Measurements from ENCODE around the gene CPA1. TPM values are rescaled to one million over a fixed set of nuclear protein-coding genes. Genes with fewer than 3 reads are reported as not detected.

The CPA1 gene
- total RNA-seq, 1 experiment from 2014 or later = not detected

DNA sequence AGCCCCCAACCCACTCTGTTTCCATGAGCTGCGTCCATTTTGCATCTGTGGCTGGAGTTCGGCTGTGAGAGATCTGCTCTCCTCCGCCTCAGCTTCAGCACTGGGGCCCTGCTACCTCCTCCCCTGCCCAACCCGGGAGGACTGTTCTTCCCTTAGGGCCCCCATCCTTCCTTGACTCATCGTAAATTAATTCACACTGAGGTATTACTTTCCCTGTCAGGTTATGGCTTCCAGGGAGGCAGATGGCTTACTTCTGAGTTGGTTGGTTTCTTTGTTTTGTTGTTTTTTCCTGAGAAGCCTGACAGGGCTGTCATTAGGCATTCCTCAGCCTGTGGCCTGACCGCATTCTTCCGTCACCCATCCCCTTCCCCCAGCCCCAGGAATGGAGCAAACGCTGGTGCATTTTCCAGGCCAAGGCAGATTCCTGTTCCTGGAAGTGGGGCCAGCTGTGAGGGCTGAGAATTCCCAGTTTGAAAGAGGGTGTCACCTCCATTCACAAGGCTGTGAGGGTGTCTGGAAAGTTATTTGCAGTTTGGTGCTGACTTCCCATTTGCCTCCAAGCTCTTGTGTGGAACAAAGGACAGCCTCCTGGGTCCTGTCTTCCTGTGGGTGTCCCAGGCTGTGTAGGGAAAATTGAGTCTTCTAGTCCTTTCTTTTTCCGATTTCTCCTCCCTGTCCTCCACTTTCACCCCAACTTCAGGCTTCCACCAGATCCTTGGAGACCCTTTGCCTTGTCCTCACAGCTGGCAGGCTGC is 24.0 kb upstream of the CPA1 start:
- DNase-seq (ENCODE audit: low spot score) = peak; percentile 66

DNA sequence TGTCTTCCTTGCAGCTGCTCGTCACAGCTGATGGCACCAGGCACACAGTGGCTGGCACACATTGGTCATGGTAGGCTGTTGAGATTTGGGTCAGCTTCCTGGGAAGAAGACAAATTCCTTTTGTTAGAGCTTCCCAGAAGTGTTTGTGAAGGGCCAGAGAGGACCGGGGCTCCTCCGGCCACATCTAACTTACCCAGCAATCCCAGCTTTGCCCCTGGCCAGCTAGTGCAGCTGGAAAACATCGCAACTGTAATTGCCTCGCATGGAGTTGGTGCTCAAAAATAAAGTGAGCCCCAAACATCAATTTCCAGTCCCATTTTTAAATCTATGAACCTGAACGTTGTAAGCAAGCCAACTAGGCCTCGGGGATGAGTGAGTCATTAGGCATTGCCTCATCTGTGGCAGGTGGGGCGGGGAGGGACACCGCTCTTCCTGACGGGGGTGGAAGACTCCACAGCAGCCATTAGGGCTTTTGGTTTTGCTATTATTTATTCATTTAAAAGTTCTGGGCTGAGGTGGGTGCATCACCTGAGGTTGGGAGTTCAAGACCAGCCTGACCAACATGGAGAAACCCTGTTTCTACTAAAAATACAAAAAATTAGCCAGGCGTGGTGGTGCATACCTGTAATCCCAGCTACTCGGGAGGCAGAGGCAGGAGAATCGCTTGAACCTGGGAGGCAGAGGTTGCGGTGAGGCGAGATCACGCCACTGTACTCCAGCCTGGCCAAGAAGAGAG is 23.2 kb upstream of the CPA1 start:
- peak; percentile 65 for DNase-seq (ENCODE audit: low spot score)

DNA sequence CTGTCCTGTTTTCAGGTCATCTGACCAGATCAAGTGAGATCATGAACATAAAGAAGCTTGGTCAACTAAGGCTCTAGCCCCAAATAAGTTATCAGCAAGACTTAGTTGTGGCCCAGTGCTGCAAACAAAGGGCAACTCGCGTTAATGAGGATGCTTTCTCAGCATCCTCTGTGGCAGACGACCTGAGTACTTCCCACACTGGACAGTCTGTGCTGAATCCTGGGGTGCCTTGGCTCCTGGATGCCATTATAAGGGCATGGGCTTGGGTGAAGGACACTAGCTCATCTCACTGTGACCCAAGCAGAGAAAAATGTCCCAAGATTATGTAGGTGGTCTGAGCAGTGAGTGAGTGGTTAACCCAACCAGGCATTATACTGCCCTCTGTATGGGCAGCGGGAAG is 21.8 kb upstream of the CPA1 start:
- DNase-seq (ENCODE audit: low spot score) = no peak

DNA sequence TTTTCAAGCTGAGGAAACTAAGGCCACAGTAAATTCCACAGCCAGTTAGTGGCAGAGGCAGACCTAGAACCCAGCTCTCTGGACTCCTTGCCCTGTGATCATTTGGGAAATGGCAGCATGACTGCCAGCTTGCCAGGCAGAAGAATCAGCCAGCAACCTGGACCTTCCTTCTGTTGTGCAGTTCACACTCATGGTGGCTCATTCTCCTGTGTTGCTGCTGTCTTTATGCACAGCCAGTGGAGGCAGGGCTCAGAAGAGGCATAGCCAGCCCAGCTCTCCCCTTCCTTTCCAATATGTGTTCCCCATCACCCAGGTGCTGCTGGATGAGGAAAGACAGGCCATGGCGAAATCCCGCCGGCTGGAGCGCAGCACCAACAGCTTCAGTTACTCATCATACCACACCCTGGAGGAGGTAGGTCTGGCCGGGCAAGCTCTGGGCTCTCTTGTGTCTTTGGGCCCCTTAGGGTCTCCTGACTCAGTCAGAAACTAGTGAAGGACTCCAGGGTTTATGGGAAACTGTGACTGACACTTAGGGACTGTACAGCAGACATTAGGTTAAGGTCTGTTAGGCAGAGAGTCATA is 20.9 kb upstream of the CPA1 start:
- DNase-seq (ENCODE audit: low spot score) = no peak

DNA sequence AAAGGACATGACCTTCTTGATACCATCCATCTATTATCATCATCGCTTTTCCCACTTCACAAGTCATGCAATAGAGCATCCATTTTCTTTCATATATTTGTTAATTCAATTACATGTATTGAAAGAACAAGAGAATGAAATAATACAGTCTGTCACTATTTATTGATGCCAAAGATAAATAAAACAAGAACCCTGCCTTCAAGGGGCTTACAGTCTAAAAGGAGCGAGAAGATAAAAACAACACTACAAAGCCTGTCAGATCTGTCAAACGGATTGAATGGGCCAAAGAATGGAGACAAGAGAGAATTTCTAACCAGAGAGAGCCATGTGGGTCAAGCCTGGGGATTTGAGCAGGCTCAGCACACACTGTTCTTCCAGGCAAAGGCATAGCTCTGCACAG is 19.8 kb upstream of the CPA1 start:
- DNase-seq (ENCODE audit: low spot score) = no peak

DNA sequence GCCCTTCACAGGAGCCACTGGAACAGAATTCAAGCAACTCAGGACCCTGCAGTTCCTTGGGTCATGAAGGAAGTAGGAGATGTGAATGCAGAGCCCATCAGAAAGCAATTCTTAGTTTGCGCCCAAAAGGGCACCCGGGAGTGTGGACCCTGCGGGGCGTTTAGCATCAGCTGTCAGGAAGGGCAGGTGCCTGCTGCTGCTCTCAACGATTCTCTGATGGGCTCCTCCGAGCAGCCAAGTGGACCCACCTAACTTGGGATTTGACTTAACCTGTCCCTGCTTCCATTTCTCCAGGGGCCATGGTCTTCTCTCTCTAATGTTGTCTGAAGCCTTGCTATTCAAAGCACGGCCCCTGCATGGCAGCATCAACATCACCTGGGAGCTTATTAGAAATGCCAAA is 18.6 kb upstream of the CPA1 start:
- DNase-seq (ENCODE audit: low spot score) = no peak

DNA sequence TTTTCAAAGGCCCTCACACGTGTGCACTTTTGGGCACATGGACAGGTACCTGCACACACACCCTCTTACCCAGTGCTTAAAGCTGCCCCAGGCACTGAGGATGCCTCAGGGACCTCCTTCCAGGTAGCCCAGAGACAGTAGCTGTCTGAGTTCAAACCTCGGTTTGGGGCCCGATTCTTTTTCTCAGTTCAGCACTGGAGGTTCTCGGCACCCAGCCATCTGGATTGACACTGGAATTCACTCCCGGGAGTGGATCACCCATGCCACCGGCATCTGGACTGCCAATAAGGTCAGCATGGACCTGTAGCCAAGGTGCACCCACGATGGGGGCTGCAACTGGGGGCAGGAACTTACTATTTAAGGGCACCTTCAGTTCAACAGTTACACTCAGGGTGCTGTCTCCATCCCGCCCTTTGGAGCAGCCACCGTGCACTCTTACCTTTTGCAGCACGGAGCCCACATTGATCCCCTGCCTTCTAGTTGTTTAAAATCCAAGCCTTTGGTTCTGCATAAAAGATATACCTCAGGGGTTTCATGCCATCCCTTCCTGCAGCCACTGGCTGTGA is 18.0 kb upstream of the CPA1 start:
- no peak for DNase-seq (ENCODE audit: low spot score)

DNA sequence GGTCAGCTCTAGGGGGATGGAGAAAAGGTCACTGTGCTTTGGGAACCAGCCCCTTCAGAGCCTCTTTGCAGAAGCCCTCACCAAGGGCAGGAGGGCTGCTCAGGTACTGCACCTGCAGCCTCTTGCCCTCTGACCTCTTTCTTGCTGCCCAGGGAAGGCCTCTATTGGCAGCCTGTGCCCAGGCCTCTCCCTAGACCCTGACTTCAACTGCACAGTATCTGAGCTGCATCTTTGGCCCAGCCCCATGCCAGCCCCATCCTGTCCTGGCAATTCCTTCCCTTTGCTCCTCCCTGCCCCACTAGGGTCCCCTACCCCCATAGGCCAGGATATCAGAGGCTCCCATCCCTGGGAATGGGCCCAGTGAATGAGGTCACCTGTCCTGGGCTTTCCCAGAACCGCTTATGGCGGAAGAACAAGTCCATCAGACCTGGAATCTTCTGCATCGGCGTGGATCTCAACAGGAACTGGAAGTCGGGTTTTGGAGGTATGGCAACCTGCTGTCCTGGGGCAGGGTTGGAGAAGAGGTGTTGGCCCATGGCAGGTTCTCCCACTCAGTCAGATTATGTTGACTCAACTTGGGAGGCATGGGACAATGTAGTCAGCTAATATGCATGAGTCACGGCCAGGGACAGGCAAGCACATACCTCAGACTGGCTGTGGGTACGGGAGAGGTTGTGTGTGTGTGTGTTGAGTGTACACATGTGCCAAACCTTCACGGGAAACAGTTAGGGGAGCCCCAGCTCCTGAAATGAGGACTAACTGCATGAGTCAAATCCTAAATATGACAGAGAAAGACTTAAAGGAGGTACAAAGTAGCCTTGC is 17.1 kb upstream of the CPA1 start:
- DNase-seq (ENCODE audit: low spot score) = peak; percentile 29

DNA sequence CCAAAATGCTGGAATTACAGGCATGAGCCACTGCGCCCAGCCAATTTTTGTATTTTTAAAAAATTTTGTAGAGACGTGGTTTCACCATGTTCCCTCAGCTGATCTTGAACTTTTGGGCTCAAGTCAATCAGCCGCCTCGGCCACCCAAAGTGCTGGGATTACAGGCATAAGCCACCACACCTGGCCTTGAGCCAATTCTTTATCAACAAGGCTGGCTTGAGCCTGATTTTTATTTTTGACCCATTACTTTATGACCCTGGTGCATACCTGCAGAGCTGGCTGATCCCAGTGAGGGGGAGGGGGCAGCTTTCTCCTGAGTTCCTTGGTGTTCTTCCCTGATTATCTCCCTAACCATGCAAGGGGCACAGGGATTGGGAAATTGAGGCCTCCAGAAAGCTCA is 15.8 kb upstream of the CPA1 start:
- DNase-seq (ENCODE audit: low spot score) = no peak

DNA sequence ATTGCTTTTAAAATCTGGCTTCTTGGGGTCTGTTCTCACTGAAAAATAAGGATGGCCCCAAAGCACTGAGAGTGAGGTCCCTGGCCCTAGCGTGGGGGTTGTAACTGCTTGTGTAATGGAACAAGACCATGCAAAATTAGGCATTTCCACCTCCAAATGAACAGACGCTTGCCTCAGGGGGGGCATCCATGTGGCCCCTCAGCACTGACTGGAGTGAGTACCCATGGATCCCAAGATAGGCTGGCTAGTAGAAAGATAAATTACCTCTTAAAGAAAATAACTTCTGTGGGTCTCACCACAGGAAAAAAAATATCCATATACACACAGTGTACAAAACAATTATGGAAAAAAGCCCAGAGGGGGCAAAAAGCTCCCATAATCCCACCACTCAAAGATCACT is 15.2 kb upstream of the CPA1 start:
- no peak for DNase-seq (ENCODE audit: low spot score)

DNA sequence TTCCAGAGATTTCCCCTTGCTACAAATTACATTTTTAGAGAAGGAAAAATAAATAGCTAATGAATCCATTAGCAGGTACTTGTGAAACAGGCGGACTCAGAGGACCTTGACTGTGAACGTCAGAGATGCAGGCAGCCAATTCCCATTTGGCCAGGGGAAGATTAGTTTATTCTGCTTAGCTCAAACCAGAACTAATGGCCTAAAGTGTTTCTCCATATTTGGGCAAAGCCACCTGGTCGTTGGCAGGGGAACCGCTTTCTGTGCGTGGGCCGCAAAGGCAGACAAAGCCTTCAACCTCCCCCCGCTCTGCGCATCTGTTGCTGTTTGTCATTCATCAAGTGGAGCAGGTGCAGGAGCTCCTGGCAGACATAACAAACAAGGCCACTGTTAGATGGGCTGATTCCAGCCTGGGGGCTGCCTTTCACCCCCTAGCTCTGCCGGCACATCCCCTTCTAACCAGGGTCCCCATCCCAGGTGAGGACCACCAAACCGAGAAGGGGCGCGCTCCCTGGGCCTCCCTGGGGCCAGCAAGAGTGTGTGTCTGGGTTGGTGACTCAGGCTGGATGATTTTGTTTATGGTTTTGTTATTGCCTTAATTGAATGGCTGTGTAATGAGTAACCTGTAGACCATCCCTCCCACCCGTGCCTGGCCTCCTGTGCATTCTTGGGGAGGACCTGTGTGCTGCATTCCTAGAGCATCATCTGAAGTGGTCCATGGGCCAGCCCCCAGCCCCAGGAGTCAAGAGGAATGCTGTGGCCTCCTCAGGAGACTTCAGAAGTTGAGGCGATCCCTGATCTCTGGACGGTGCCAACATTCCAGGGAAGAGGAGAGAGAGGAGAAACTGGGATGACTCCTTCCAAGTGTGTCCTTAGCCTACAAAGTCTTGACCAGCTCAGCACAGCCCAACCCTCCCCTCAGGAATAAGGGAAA is 14.5 kb upstream of the CPA1 start:
- no peak for DNase-seq (ENCODE audit: low spot score)

DNA sequence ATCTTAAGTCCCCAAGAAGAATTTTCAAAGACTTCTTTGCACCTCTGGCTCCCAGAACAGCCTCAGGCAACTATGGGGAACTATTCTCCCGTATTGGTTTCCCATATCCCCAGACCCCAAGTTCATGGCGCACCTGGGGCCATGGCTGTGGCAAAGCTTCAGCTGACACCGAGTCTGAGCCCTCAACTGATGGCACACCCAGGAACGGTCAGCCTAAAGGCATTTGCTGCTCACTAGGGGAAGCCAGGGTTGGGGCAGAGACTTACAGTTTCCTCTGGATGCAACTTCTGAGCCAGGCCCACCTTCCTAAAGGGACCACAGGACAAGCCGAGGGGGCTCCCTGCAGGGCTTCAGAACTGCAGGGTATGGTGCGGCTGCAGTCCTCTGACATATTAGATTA is 13.7 kb upstream of the CPA1 start:
- DNase-seq (ENCODE audit: low spot score) = no peak

DNA sequence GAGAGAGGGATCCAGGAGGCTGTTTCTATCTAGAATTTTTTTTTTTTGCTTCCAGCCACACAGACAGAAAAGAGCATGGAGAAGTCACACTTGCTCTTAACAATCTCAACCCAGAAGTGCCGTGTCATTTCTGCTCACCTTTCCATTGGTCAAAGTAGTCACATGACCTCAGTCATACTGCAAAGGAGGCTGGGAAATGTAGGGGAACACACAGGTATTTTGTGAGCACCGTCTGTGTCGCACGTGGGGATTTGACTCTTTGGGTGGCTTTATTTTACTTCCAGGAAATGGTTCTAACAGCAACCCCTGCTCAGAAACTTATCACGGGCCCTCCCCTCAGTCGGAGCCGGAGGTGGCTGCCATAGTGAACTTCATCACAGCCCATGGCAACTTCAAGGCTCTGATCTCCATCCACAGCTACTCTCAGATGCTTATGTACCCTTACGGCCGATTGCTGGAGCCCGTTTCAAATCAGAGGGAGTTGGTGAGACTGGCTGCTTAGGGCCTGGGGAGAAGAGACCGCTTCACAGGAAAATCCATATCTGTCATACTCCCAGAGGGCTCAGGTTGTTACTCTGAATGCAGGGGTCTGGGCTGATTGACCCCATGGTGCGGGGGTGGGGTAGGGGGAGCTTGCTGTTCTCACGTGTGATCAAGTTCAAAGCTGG is 13.1 kb upstream of the CPA1 start:
- DNase-seq (ENCODE audit: low spot score) = no peak

DNA sequence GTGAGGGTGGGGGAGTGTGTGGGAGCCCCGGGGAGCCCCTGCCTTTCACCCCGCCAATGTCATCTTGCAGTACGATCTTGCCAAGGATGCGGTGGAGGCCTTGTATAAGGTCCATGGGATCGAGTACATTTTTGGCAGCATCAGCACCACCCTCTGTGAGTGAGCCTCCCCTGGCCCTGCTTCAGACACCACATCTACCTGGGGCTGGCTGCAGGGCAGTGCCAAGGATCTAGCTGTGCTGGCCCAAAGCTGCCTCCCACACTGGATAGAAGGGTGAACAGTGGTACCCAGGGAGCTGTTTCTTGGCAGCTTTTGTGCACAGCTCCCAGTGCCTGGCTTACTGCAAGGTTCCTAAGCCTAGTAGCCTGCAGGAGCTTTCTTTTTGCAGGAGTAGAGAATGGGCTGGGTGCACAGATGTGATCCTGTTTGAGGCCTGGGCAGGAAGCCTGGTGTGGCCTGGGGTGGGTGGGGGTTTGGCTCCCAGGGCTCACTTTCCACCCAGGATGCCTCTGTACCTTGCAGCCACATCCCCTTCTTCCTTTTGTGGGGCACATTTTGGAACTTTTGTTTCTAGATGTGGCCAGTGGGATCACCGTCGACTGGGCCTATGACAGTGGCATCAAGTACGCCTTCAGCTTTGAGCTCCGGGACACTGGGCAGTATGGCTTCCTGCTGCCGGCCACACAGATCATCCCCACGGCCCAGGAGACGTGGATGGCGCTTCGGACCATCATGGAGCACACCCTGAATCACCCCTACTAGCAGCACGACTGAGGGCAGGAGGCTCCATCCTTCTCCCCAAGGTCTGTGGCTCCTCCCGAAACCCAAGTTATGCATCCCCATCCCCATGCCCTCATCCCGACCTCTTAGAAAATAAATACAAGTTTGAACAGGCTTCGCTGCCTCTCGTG is 12.2 kb upstream of the CPA1 start:
- no peak for DNase-seq (ENCODE audit: low spot score)

DNA sequence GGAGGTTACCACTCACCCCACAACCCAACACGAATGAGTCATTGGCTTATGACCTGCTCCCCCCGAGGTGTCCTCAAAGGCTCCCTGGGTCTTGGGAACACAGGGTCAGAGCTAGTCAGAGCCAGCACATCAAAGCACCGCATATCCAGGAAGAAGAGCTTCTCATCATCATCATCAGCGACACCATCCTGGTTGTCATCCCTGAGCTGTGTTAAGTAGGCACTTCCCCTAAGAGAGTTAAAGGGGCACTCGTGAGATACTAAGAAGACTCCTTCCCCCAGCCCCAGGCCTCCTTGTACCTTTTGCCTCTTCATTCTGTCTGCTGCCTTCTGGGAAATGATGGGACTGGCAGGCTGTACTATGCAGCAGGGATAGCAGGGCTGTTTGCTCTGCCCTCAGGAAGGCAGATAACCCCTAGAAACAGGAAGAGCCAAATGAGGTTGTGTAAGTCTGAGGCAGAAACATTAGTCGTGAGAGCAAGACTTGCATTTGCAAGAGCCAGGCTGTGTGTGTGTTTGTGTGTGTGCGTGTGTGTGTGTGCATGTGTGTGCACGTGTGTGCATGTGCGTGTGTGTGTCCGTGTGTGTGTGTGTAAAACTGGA is 11.1 kb upstream of the CPA1 start:
- DNase-seq (ENCODE audit: low spot score) = no peak

DNA sequence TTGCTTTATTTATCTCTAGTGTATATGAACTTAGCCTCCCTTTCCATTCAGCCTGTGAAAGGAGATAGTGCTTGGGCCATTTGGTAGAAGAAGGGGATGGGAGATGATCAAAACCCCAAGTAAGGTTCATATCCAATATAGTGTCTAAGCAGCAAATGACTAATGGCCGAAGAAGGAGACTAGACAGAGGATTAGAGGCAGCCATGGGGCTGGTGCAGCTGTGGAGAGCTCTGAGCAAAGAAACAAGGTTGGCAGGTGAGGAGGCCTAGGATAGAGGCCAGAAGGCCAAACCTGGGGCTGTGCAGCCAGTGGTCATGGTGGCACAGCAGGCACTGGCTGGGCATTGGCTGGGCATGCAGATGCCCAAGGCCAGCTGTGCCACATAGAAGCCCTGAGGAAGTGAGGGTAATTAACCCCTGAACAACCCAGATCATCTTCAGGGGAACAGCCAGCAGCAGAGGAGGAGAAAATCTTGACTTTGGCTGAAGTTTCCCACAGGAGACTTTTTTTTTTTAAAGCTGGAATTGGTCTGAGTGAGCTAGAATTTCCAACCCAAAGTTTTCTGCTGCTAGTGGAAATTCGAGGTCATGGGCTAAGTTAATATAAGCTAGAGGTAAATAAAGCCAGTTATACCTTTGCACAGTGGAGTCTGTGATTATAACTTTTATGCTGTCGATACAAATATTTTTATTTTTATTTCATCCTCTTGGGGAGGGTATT is 10.3 kb upstream of the CPA1 start:
- DNase-seq (ENCODE audit: low spot score) = no peak

DNA sequence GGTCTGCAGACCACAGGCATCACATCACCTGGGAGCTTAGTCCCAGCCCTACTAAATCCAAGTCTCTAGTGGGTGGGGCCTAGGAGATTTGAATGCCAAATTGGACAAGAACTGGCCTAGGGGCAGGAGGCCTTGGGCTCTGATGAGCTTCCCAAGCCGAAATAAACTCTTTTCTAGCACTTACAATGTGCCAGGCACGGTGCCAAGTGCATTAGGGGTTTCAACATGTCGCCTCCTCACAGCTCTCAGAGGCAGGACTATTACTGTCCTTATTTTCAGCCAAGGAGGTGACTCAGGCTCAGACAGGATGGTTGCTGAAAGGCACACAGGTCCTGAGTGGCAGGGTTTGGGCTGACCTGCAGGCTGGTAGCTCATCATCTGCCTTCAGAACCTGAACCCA is 9.2 kb upstream of the CPA1 start:
- DNase-seq (ENCODE audit: low spot score) = no peak
